ENCODE results near the gene RRP9.

GRCh38 chr3:51959651-51960050 lies 17.9 kb upstream of the RRP9 start:
- TF ChIP-seq CTCF (IDR thresholded peaks at IDR 0.05; ENCODE audit: low read depth, low read length, missing input control) (no peak), TAF1 (conservative IDR thresholded peaks at IDR 0.05) (no peak), REST (IDR thresholded peaks at IDR 0.05) (no peak), SP1 (IDR thresholded peaks at IDR 0.05) (no peak), MAX (IDR thresholded peaks at IDR 0.05) (no peak), ATF3 (IDR thresholded peaks at IDR 0.05) (no peak), YY1 (IDR thresholded peaks at IDR 0.05) (no peak), ZBTB33 (IDR thresholded peaks at IDR 0.05) (no peak), RXRA (IDR thresholded peaks at IDR 0.05) (no peak), EGR1 (IDR thresholded peaks at IDR 0.05; ENCODE audit: low read depth in 2 of 2) (no peak), HNF4A (conservative IDR thresholded peaks at IDR 0.05) (no peak), JUND (IDR thresholded peaks at IDR 0.05) (no peak)
